LHCN-M2 (cell line): ENCODE data around the gene RTCA. TPM values are rescaled to one million over a fixed set of nuclear protein-coding genes. Genes with fewer than 3 reads are reported as not detected.
"Not testable (repeated sequence)": the region's sequence is repeated elsewhere in the genome, so short reads cannot be mapped to it uniquely, and the experiment has no call there.

Source experiments
- DNase-seq: peaks from one replicate; pipeline ENCODE4 v3.0.0-alpha.2; 2012; ENCODE audit warnings: low read depth
- total RNA-seq: library from RNA; depleted of rRNA; stranded (reverse); fragments of >200 nt; gene quantifications from 2 replicates; pipeline ENCODE4 v1.2.3, GENCODE V29; 2014

RTCA gene
- total RNA-seq, 1 experiment from 2014 or later = 45.6 TPM

DNA sequence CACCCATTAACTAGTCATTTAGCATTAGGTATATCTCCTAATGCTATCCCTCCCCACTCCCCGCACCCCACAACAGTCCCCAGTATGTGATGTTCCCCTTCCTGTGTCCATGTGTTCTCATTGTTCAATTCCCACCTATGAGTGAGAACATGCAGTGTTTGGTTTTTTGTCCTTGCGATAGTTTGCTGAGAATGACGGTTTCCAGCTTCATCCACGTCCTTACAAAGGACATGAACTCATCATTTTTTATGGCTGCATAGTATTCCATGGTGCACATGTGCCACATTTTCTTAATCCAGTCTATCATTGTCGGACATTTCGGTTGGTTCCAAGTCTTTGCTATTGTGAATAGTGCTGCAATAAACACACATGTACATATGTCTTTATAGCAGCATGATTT, 7.6 kb upstream of the RTCA start:
- DNase-seq = not testable (repeated sequence)

- no peak for DNase-seq
These were observed 4.3 kb upstream of the RTCA start for GRCh38 chr1:100261686-100262085.

- DNase-seq = not testable (repeated sequence)
These were observed 1.9 kb upstream of the RTCA start for GRCh38 chr1:100264081-100264480.

- peak; percentile 46 for DNase-seq
These were observed 470 bp upstream of the RTCA start for GRCh38 chr1:100265562-100265930.

- DNase-seq = peak; percentile 10
These were observed 725 bp downstream of the RTCA start for GRCh38 chr1:100266741-100267140.

DNA sequence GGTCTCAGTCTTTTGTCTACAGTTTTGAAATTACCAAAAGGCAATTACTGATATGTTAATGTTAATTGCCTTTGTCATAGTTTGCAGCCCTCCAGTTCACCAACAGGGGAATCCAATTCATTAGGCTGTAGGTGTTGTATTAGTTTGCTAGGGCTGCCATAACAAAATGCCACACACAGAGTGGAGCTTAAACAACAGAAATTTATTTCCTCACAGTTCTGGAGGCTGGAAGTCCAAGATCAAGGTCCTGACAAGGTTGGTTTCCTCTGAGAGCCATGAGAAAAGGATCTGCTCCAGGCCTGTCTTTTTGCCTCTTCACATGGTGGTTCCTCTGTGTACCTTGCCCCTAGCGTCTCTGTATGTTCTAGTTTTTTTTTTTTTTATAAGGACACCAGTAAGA, 1.3 kb downstream of the RTCA start:
- DNase-seq = no peak

DNA sequence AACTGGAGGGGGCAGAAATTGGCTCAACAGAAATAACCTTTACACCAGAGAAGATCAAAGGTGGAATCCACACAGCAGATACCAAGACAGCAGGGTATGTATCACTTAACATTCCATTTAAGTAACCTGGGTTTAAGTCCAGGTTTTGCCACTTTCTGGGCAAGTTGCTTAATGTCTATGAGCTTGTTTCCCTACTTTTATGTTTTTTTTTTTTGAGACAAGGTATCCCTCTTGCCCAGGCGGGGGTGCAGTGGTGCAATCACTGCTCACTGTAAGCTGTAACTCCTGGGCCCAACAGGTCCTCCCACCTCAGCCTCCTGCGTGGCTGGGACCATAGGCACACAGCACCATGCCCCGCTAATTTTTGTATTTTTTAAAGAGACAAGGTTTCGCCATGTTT, 2.2 kb downstream of the RTCA start:
- DNase-seq = no peak

GRCh38 chr1:100277866-100278265, 11.8 kb downstream of the RTCA start:
- DNase-seq = peak; percentile 14

DNA sequence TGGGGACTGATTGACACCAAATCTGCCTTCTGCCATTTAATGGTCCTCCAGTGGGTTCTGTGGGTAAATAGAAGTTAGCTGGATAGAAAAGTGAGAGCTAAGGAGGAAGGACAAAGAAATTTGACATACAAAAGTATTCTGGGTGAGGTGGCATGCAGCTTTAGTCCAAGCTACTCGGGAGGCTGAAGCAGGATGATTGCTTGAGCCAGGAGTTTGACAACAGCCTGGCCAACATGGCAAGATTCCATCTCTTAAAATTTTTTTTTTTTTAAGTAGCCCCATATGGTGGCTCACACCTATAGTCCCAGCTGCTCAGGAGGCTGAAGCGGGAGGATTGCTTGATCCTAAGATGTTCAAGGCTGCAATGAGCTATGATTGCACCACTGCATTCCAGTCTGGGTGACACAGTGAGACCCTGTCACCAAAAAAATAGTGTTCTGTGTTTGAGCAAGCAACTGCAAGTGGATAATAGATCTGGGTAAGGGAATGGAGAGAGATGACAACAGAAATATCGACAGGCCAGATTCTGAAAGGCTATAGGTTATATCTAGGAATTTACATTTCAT, 13.4 kb downstream of the RTCA start:
- DNase-seq = no peak

DNA sequence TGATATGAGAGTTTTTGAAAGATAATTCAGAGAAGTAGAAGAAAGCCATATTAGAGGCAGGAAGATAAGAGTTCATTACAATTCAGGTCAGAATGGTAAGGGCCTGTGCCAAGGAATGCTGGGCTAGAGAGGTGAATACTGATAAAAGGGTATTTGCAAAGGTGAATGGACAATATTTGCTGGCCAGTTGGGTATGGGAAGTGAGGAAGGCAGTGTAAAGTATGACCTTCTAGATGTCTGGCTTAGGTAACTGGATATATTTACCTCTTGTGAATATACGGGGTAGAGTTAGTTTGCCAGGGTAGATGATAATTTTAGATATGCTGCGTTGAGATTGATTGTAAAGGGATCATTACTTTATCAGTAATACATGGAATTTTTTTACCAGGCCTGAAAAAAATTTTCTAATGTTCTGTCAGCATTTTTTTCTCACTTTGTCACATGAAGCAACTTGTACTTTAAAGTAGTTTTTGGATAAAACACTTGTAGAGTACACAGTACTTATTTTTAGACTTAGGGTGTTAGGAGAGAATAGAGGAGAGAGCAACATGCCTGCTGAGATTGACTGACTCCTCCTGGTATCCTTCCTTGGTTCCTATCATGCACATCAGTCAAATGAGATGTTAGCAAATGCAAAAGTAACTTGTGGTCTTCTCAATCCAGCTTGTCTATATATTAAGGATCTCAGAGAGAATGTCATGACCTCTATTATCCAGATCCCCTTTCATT, 14.1 kb downstream of the RTCA start:
- DNase-seq = no peak

- no peak for DNase-seq
These were observed 18.6 kb downstream of the RTCA start for GRCh38 chr1:100284591-100284990.

DNA sequence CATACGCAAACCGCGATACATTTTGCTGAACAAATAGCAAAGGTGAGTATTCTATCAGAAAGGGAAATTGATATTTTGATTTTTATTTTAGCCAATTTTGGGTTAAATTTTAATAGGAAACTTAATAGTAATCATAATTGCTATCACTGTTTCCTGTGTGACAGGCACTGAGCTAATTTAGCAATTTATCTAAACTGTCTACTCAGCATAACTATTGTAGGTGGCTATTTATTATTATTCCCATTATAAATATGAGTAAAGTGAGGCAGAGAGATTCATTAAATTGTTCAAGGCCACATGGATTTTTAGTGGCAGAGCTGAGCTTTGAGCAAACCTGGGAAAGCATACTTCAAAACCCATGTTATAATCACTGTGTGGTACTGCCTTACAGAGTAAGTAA, 21.1 kb downstream of the RTCA start:
- DNase-seq = no peak

DNA sequence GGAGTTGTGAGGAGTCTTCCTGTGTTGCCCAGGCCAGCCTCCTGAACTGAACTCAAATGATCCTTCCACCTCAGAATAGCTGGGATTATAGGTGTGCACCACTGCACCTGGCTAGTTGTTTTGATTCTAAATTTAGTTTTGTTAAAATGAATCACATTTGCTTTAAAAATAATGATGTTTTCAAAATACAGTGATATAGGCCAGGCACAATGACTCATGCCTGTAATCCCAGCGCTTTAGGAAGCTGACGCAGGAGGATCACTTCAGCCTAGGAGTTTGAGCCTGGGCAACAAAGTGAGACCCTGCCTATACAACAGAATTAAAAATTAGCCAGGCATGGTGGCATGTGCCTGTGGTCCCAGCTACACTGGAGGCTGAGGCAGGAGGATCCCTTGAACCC, 24.3 kb downstream of the RTCA start:
- DNase-seq = no peak

DNA sequence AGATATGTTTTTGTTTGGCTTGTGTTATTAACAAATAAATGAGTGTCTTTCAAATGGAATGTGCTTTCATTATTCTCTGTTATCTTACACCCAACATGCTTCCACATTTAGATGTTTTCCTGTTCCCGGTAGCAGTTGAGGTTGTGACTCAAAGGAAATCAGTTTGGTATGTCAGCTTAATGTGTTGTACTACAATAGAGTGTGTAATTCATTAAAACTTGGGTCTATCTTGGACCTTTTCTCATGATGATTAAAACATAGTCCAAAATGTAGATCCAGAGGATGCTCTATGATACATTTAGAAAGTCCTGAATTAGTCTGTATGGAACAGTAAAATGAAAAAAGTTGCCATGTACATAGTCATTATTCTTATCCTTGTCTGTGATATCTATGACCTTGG, 26.7 kb downstream of the RTCA start:
- peak; percentile 37 for DNase-seq

GRCh38 chr1:100296140-100296539, 30.1 kb downstream of the RTCA start:
- DNase-seq = no peak

GRCh38 chr1:100296997-100297396, 31.0 kb downstream of the RTCA start:
- DNase-seq = not testable (repeated sequence)

GRCh38 chr1:100298512-100298911, 32.5 kb downstream of the RTCA start:
- no peak for DNase-seq

DNA sequence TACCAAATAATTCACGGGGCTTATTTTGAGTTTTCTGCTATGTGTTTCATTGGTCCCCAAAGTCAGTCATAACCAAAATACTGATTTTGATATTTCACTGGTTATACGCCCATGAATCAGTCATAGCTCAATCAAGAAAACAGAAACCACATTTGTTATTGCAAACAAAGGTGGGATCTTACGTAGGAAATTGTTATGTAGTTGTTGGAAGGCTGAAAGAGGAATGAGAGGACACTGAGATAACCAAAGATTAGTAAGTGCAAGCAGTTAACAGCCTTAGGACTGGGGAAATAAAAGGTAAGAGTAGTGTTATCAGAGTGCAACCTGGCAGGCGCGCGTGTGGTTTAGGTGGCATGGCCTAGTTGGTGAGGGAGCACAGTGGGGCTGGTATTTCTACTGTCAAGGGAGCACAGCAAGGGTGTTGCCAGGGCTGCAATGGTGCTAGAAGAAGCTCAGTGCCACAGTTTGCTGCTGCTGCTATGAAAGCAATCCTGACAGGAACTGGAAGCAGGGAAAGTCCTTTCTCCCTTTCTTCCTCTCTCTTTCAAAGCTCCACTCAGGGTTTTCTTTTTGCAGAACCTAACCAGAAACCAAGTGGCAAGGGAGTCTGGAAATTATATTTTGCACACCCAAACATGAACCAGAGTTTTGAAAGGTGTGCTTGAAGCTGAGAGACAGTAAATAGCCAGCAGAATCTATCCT, 33.7 kb downstream of the RTCA start:
- no peak for DNase-seq

GRCh38 chr1:100300691-100301090, 34.7 kb downstream of the RTCA start:
- DNase-seq = no peak

GRCh38 chr1:100302739-100303138, 36.7 kb downstream of the RTCA start:
- DNase-seq = no peak

GRCh38 chr1:100304227-100304626, 38.2 kb downstream of the RTCA start:
- DNase-seq = no peak

GRCh38 chr1:100304921-100305320, 38.9 kb downstream of the RTCA start:
- DNase-seq = no peak

DNA sequence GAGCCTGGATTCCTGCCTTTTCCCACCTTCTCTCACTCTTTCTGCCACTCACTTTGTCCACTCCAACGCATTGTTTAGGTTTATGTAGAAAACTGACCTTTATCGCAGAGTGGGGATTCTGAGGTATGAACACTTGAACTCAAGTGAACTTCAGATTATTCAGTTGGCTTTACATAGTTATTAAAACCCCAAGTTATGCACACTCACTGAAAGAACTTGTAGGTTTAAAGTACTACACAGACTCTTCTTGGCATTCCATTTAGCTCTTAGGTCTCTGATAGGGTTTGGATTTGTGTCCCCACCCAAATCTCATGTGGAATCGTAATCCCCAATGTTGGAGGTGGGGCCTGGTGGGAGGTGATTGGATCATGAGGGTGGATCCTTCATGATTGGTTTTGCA, 39.9 kb downstream of the RTCA start:
- DNase-seq = no peak
